Activated CD8-positive, alpha-beta T cell treated with anti-CD3 and anti-CD28 coated beads for 36 hours (primary cell): Measurements from ENCODE around the gene MAP4K2. TPM values are rescaled to one million over a fixed set of nuclear protein-coding genes. Genes with fewer than 3 reads are reported as not detected.

Experiments used
- ATAC-seq: fragments of 200-7000 bp; cut with Tn5 transposase; one replicate; pipeline ENCODE4 v1.10.0; 2021; ENCODE audit warnings: mild to moderate bottlenecking, moderate library complexity
- CTCF ChIA-PET: fragments of 350-600 bp; sonication (Branson Sonifier 250); formaldehyde crosslinking; loops from one replicate; lab custom pipeline; 2021; ENCODE audit warnings: antibody characterized with exemption; lab: Charles Lee
- POLR2A ChIA-PET: fragments of 350-600 bp; sonication (Branson Sonifier 250); formaldehyde crosslinking; loops from one replicate; lab custom pipeline; 2021; ENCODE audit warnings: antibody characterized with exemption; lab: Charles Lee
- DNase-seq: peaks from one replicate; pipeline ENCODE4 v3.0.0-alpha.2; 2020
- H3K27ac Mint-ChIP-seq: one replicate; pipeline ENCODE4 v1.8.0; 2021; ENCODE audit warnings: mild to moderate bottlenecking, mixed read lengths
- H3K27me3 Mint-ChIP-seq: one replicate; pipeline ENCODE4 v1.8.0; 2021; ENCODE audit warnings: mixed read lengths
- H3K36me3 Mint-ChIP-seq: one replicate; pipeline ENCODE4 v1.8.0; 2021; ENCODE audit warnings: low read depth, mixed read lengths
- H3K4me1 Mint-ChIP-seq: one replicate; pipeline ENCODE4 v1.8.0; 2021; ENCODE audit warnings: low read depth, mixed read lengths
- H3K4me3 Mint-ChIP-seq: one replicate; pipeline ENCODE4 v1.8.0; 2021; ENCODE audit warnings: mild to moderate bottlenecking, moderate library complexity, mixed read lengths
- H3K9me3 Mint-ChIP-seq: one replicate; pipeline ENCODE4 v1.8.0; 2021; ENCODE audit warnings: mixed read lengths
- intact Hi-C: fragments of 100-400 bp; cut with micrococcal nuclease; formaldehyde crosslinking; loops from one replicate; pipeline ENCODE4 v1.10.0; 2022
- total RNA-seq, 2 experiments: library from RNA; stranded (reverse); gene quantifications; one replicate each; pipeline ENCODE4 v1.2.3, GENCODE V29; 2021
- TF ChIP-seq, protein P1 (sequence below): fragments of 200-600 bp; IDR thresholded peaks from one replicate; pipeline ENCODE4 v1.8.0; 2022; ENCODE audit warnings: antibody characterized with exemption, mild to moderate bottlenecking

Gene MAP4K2
- total RNA-seq, 2 experiments from 2014 or later, result 56.4 to 58.0 TPM

DNA sequence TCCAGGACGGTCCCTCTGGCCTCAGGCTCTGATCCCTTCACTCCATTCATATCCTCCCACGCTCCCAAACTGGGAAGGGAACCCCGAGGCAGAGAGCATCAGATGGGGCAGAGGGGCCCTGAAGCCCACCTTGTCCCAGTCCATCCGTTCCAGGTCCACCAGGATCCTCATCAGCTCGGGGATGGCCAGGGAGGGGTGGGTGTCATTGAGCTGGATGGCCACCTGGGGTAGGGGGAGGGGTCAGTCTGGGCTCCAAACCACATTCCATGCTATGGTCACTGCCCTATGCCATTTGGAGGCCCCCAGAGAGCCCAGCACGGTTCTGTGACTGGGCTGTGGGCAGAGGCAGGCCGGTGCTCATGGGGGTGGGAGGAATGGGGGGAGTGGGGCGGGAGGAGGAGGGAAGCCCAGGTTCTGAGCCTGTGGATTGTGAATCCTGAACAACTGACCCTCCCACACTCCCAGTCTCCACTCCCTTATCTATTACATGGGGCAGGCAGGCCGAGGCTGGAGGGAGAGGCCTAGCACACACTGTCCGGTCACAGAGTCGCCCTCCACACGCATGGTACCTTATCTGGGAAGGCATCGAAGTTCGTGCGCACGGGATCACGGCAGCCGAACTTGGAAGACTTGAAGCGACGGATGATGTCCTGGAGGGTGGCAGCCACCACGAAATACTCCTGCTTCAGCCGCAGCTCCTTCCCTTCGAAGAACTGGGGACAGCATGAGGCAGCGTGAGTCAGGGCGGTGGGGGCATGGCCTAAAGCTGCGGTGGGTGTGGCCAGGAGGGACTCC is 48.7 kb downstream of the MAP4K2 start:
- ATAC-seq (no peak), DNase-seq (no peak)
- H3K36me3 Mint-ChIP-seq, result peaks cover 10% of the 10 kb centered on the region
- intact Hi-C loops, result no loop called here
- no peak overlapping the region for H3K4me3 Mint-ChIP-seq
- H3K27me3 Mint-ChIP-seq, result no peaks in the 10 kb centered on the region
- POLR2A ChIA-PET, result interaction anchor here (16.1 kb wide), 1 partner anchor 13 kb away, joined by 331 read pairs; the partner anchor contains the start of genes PYGM and SF1
- CTCF ChIA-PET, result interaction anchor here (3.0 kb wide), 1 partner anchor 14 kb away, joined by 6 read pairs; no protein-coding TSS in a partner anchor
- peaks cover 10% of the 10 kb centered on the region for H3K4me1 Mint-ChIP-seq
- TF ChIP-seq, protein P1, sequence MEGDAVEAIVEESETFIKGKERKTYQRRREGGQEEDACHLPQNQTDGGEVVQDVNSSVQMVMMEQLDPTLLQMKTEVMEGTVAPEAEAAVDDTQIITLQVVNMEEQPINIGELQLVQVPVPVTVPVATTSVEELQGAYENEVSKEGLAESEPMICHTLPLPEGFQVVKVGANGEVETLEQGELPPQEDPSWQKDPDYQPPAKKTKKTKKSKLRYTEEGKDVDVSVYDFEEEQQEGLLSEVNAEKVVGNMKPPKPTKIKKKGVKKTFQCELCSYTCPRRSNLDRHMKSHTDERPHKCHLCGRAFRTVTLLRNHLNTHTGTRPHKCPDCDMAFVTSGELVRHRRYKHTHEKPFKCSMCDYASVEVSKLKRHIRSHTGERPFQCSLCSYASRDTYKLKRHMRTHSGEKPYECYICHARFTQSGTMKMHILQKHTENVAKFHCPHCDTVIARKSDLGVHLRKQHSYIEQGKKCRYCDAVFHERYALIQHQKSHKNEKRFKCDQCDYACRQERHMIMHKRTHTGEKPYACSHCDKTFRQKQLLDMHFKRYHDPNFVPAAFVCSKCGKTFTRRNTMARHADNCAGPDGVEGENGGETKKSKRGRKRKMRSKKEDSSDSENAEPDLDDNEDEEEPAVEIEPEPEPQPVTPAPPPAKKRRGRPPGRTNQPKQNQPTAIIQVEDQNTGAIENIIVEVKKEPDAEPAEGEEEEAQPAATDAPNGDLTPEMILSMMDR, result no peak
- H3K9me3 Mint-ChIP-seq, result no peaks in the 10 kb centered on the region
- no peak overlapping the region for H3K27ac Mint-ChIP-seq

DNA sequence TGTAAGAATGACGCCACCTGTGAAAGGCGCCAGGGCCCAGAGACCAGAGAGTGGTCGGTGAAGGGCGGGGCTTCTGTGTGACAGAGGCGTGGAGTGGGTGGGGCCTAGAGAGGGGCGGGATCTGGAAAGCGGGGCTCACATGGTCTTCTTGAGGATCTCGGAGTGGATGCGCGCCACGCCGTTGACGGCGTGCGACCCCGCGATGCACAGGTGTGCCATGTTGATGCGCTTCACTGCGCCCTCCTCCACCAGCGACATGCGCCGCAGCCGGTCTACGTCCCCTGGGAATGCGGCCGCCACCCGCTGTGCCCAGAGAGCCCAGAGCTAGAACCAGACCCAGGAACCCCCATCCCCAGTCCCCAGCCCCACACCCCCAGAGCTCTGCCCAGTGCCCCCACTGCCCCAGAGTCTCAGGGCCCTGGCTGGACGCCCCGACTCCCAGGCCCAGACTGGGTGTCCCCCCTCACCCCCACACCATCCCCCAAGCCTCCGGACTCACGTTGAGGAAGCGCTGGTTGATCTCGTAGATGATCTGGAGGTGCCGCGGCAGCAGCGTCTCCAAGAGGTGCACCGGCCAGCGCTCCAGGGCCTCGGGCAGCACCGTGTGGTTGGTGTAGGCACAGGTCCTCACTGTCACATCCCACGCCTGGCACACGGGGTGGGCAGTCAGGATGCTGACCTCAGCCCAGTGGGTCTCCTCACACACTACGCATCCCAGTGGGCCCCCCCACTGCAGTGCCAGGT is 49.5 kb downstream of the MAP4K2 start:
- ATAC-seq, result peak; percentile 19
- POLR2A ChIA-PET, result interaction anchor here (16.1 kb wide), 1 partner anchor 14 kb away, joined by 331 read pairs; the partner anchor contains the start of genes PYGM and SF1
- H3K4me1 Mint-ChIP-seq, result peaks cover 10% of the 10 kb centered on the region
- CTCF ChIA-PET, result interaction anchor here (3.0 kb wide), 1 partner anchor 15 kb away, joined by 6 read pairs; no protein-coding TSS in a partner anchor
- H3K9me3 Mint-ChIP-seq, result no peaks in the 10 kb centered on the region
- intact Hi-C loops, result no loop called here
- H3K4me3 Mint-ChIP-seq, result no peak overlapping the region
- DNase-seq, result no peak
- peaks cover 10% of the 10 kb centered on the region for H3K36me3 Mint-ChIP-seq
- H3K27ac Mint-ChIP-seq, result no peak overlapping the region
- H3K27me3 Mint-ChIP-seq, result no peaks in the 10 kb centered on the region
- TF ChIP-seq, protein P1, result no peak

DNA sequence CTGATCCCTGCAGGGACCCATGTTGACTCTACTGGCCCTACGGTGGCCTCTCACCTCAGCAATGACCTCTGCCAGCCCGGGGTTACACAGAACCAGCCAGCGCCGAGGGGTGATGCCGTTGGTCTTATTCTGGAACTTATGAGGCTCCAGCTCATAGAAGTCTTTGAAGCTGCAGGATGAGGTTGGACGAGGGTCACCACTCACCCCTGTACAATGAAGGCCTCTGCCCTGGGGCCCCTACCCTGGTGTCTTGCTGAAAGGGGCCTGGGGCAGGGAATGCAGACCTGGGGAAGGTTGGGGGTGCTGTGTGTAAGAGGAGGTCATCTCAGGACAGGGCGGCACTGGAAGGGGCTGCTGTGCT is 50.0 kb downstream of the MAP4K2 start:
- Mint-ChIP-seq H3K27ac (no peak overlapping the region), H3K27me3 (no peaks in the 10 kb centered on the region), H3K4me3 (no peak overlapping the region), H3K36me3 (peaks cover 10% of the 10 kb centered on the region), H3K4me1 (peaks cover 10% of the 10 kb centered on the region), H3K9me3 (no peaks in the 10 kb centered on the region)
- DNase-seq, result no peak
- POLR2A ChIA-PET, result interaction anchor here (16.1 kb wide), 1 partner anchor 14 kb away, joined by 331 read pairs; the partner anchor contains the start of genes PYGM and SF1
- CTCF ChIA-PET, result interaction anchor here (3.0 kb wide), 1 partner anchor 15 kb away, joined by 6 read pairs; no protein-coding TSS in a partner anchor
- TF ChIP-seq, protein P1, result no peak
- ATAC-seq, result no peak
- intact Hi-C loops, result no loop called here

DNA sequence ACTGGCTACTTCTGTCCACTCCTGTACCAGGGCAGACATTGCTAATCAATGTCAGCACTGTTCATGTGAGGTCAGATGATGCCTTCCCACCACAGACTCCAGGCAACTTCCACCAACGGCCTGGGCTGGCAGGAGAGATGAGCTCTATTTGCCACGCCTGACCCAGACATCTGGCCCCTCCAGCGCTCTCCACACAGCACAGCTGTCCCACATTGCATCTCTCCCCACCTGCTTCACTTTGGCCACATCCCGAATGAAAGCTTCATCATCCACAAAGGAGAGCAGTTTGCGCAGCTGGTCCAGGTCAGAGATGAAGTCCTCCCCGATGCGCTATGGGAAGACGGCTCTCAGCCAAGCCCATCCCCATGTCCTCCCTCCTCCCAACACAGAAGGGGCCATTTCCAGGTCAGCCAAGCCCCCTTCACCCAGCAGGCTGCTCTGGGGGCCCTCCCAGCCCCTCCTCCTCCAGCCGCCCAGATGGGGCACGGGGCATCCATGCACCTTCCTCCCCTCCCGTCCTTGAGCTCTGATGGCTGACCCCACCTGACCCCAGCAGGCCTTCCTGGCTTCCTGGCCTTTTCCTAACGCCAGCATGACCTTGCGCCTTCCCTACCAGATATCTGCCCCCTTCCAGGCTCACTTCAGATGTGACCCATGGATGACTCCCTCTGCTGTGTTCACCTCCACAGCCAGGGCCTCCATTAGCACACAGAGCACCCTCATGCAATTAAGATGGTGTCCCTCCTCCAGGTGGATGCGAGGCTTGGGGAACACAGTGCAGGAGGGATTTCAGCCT is 50.6 kb downstream of the MAP4K2 start:
- ChIA-PET POLR2A (interaction anchor here (16.1 kb wide), 1 partner anchor 15 kb away, joined by 331 read pairs; the partner anchor contains the start of genes PYGM and SF1), CTCF (interaction anchor here (1.4 kb wide), 1 partner anchor 16 kb away, joined by 3 read pairs; no protein-coding TSS in a partner anchor)
- H3K27me3 Mint-ChIP-seq, result no peaks in the 10 kb centered on the region
- DNase-seq, result no peak
- TF ChIP-seq, protein P1, result no peak
- intact Hi-C loops, result no loop called here
- peaks cover 10% of the 10 kb centered on the region for H3K36me3 Mint-ChIP-seq
- H3K4me1 Mint-ChIP-seq, result peaks cover 10% of the 10 kb centered on the region
- H3K4me3 Mint-ChIP-seq, result no peak overlapping the region
- no peak overlapping the region for H3K27ac Mint-ChIP-seq
- ATAC-seq, result no peak
- no peaks in the 10 kb centered on the region for H3K9me3 Mint-ChIP-seq
